NB4 (cell line): ENCODE data around the gene RBM33.

Experiments used
- DNase-seq: peaks from one replicate; pipeline ENCODE4 v3.0.0; 2010; ENCODE audit warnings: low read depth
- H3K4me3 ChIP-seq: one replicate; pipeline ENCODE4 v1.5.1; 2011; ENCODE audit warnings: mild to moderate bottlenecking, low read depth, low read length, moderate library complexity
- MYC ChIP-seq: IDR thresholded peaks from 2 replicates; pipeline ENCODE4 v1.6.1; 2011; ENCODE audit warnings: low read depth, low read length
- POLR2A ChIP-seq: IDR thresholded peaks from 2 replicates; pipeline ENCODE4 v1.6.1; 2011; ENCODE audit warnings: mild to moderate bottlenecking; ENCODE audit not compliant: insufficient read length; ENCODE audit errors: extremely low read depth
- TF ChIP-seq, protein P1 (sequence below): IDR thresholded peaks from 2 replicates; pipeline ENCODE4 v1.6.1; 2011; ENCODE audit warnings: low read depth, low read length
- TF ChIP-seq, protein P2 (sequence below): IDR thresholded peaks from one replicate; pipeline ENCODE4 v1.5.1; 2012; ENCODE audit warnings: low read depth, low read length

RBM33 gene

DNA sequence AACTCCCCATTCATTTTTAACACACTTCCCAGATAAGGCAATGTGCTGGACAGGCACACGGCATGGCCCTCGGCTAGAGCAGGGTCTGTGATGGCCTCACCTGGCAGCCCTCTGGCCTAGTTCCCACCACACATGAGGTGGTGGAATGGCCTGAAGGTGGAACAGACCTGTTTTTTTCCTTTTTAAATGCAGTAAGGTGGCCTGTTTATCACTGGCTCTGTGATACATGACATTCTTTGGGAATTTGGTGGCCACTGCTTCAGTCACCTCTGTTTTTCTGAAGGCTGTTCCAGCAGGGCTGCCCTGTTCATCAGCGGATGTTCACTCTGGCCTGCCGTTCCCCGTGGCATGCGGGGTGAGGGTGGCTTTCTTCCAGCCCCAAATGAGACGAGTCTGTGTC lies 131.2 kb downstream of the RBM33 start:
- no peak overlapping the region for H3K4me3 ChIP-seq
- TF ChIP-seq, protein P1, sequence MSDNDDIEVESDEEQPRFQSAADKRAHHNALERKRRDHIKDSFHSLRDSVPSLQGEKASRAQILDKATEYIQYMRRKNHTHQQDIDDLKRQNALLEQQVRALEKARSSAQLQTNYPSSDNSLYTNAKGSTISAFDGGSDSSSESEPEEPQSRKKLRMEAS: no peak
- no peak for TF ChIP-seq POLR2A
- TF ChIP-seq MYC: no peak
- TF ChIP-seq, protein P2, sequence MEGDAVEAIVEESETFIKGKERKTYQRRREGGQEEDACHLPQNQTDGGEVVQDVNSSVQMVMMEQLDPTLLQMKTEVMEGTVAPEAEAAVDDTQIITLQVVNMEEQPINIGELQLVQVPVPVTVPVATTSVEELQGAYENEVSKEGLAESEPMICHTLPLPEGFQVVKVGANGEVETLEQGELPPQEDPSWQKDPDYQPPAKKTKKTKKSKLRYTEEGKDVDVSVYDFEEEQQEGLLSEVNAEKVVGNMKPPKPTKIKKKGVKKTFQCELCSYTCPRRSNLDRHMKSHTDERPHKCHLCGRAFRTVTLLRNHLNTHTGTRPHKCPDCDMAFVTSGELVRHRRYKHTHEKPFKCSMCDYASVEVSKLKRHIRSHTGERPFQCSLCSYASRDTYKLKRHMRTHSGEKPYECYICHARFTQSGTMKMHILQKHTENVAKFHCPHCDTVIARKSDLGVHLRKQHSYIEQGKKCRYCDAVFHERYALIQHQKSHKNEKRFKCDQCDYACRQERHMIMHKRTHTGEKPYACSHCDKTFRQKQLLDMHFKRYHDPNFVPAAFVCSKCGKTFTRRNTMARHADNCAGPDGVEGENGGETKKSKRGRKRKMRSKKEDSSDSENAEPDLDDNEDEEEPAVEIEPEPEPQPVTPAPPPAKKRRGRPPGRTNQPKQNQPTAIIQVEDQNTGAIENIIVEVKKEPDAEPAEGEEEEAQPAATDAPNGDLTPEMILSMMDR: no peak
- no peak for DNase-seq

DNA sequence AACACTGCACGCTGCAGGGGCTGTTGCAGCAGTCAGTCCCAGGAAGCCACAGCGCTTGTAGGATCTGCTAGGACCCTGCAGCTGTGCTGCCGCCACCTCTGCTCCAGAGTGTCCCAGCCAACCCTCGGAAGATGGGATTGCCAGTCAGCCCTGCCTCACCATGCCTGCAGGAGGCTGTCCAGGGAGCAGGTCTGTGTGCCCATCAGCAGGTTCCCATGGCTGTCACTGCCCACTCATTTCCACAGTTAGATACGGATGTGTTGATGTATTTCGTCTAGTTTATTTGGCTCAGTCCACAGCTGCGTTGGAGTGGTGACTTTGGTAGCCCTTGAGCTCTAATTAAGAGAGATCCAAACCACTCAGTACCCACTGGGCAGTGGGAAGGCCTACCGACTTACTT lies 132.1 kb downstream of the RBM33 start:
- TF ChIP-seq MYC (no peak), POLR2A (no peak)
- TF ChIP-seq, protein P2: no peak
- TF ChIP-seq, protein P1: no peak
- H3K4me3 ChIP-seq: no peak overlapping the region
- DNase-seq: no peak

DNA sequence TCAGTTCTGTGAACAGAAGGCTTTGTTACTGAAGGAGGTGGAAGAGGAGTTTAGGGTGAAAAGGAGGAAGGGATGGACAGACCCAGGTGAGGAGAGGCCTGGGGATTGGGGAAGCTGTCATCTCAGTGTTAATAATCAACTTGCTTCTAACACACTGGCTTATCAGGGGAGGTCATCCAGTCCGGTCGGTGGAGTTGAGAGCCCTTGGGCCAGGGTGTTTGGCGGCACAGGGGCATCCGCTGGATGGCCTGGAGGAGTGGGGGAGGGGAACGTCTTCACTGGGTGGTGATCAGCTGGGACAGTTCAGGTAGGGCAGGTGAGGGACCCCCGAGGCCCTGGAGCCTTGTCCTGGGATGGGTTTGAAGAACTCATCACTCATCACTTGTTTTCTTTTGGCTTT lies 133.9 kb downstream of the RBM33 start:
- TF ChIP-seq, protein P2: no peak
- TF ChIP-seq, protein P1: no peak
- TF ChIP-seq MYC: no peak
- TF ChIP-seq POLR2A: no peak
- no peak for DNase-seq
- H3K4me3 ChIP-seq: no peak overlapping the region

DNA sequence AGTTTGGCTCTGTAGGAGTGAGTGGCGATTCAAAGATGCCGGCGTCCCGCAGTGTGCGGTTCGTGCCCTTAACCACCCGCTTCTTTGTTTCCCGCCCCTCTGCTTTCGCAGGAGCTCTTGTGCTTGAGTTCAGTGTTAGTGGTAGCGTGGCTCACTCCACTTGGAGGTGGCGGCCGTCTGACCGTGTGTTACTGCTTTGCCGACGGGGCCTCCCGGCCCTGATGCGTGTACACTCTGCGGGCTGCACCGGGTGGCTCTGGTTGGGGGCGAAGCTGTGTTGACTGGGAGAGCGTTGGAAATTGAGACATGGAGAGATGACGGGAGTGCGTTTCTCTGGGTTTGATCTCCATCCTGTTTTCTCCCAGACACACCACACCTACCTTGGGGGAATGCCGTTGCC lies 136.4 kb downstream of the RBM33 start:
- DNase-seq: no peak
- no peak overlapping the region for H3K4me3 ChIP-seq
- TF ChIP-seq, protein P1: no peak
- TF ChIP-seq, protein P2: no peak
- TF ChIP-seq POLR2A (no peak), MYC (no peak)

DNA sequence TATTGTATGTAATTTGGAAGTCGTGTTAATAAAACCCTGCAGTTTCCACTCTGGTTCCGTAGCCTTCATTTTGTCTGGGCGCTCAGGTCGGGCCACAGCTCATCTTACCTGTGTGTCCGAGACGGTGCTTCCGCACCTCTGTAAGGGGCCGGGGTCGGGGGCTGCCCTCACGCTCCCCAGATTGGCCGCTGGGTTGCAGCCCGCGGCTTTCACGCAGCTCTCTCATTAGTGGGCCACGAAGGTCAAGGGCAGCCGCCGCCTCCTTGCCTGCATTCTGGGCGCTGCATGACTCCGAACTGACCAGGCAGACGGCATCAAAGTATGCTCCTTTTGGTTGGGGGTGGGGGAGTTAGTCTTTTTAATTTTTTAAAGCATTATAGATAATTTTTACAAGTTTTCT lies 137.0 kb downstream of the RBM33 start:
- DNase-seq: no peak
- H3K4me3 ChIP-seq: no peak overlapping the region
- TF ChIP-seq, protein P2: no peak
- TF ChIP-seq, protein P1: no peak
- TF ChIP-seq MYC (no peak), POLR2A (no peak)

DNA sequence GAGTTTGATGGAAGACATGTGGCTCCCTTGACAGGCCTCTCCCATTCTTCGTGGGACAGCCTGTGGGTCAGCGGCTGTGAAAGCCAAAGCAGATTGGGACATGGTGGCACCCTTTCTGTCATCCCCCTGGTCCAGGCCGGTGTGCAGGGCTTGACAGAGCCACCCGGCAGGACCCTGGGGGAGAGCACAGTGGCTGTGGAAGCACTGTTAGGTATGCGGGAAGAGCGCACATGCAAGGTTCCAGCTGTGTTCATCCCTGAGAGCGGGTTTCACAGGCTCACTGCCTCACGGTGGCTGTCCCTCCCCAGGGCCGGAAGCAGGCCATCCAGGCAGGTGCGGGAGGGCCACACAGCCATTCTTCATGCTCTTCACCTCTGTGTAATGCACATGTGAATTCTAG lies 138.0 kb downstream of the RBM33 start:
- no peak overlapping the region for H3K4me3 ChIP-seq
- DNase-seq: no peak
- TF ChIP-seq MYC (no peak), POLR2A (no peak)
- TF ChIP-seq, protein P1: no peak
- TF ChIP-seq, protein P2: no peak
